ENCODE data around the gene ING4. TPM values are rescaled to one million over a fixed set of nuclear protein-coding genes. Genes with fewer than 3 reads are reported as not detected.
A peak's percentile ranks its signal among the peaks of the same experiment; 100 is the strongest.

Gene ING4
- total RNA-seq, 2 donors from 2014 or later = 21.8 to 22.6 TPM

DNA sequence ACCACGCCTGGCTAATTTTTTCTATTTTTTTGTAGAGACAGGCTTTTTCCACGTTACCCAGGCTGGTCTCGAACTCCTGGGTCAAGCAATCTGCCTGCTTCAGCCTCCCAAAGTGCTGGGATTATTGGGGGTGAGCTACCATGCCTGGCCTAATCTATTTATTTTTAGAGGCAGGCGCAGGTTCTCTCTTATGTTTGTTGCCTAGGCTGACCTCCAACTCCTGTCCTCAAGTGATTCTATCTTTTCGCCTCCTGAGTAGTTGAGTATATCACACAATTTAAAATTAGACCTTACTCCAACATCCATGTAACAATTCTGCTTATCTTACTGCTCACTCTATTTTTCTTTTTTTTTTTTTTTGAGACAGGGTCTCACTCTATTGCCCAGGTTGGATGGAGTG is 8.9 kb downstream of the ING4 start:
- no peaks in the 10 kb centered on the region for H3K27me3 ChIP-seq
- TF ChIP-seq, protein P1, sequence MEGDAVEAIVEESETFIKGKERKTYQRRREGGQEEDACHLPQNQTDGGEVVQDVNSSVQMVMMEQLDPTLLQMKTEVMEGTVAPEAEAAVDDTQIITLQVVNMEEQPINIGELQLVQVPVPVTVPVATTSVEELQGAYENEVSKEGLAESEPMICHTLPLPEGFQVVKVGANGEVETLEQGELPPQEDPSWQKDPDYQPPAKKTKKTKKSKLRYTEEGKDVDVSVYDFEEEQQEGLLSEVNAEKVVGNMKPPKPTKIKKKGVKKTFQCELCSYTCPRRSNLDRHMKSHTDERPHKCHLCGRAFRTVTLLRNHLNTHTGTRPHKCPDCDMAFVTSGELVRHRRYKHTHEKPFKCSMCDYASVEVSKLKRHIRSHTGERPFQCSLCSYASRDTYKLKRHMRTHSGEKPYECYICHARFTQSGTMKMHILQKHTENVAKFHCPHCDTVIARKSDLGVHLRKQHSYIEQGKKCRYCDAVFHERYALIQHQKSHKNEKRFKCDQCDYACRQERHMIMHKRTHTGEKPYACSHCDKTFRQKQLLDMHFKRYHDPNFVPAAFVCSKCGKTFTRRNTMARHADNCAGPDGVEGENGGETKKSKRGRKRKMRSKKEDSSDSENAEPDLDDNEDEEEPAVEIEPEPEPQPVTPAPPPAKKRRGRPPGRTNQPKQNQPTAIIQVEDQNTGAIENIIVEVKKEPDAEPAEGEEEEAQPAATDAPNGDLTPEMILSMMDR (IDR thresholded peaks at IDR 0.05) = no peak
- DNase-seq (ENCODE audit: low spot score) = no peak
- H3K9me3 ChIP-seq = no peaks in the 10 kb centered on the region
- peaks cover 0 to 10% of the 10 kb centered on the region in 2 donors for H3K4me1 ChIP-seq
- no peak overlapping the region for H3K4me3 ChIP-seq
- H3K27ac ChIP-seq = peak overlapping the region; percentile 35 to 54
- H3K36me3 ChIP-seq = peaks cover 65% of the 10 kb centered on the region

DNA sequence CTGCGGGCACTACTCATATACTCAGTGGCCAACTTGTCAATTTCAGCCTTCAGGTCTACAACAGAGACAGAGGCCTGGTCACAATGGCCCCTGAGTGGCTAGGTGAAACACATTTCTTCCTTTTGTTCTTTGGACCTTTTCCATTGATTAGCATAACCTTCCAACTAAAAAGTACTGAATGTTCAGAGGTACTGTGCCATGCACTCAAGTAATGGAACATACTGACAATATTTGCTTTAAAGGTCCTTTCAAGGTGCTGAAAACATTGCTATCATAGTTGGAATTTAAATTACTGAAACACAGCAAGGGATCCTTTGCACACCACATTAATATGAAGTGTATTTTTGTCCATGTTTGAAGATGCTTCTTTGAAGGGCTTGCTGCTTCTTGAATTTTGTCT is 9.6 kb downstream of the ING4 start:
- TF ChIP-seq, protein P1 (IDR thresholded peaks at IDR 0.05) = no peak
- Histone ChIP-seq H3K4me3 (no peak overlapping the region), H3K27ac (peak overlapping the region; percentile 35 to 54), H3K9me3 (no peaks in the 10 kb centered on the region), H3K27me3 (no peaks in the 10 kb centered on the region), H3K36me3 (peaks cover 65% of the 10 kb centered on the region), H3K4me1 (peaks cover 0 to 10% of the 10 kb centered on the region in 2 donors)
- DNase-seq (ENCODE audit: low spot score) = no peak

DNA sequence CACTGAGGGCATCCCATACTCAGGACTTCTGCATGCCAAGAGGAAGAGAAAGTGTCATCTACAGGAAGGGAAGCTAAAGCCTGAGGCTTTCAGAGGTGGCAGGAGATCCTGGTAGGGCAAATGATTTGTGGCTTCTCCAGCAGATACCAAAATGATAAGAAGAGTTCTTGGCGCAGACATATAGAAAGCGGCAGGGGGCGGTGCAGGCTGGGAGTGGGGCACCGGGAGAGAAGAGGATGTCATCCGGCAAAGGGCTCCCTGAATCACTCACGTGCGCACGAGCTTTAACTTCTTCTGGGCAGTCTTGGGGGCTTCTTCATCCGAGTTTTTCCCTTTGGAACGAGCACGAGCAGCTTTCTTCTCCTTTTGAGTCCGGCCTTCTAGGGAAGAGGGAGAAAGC is 10.5 kb downstream of the ING4 start:
- Histone ChIP-seq H3K4me1 (peaks cover 0 to 15% of the 10 kb centered on the region in 2 donors), H3K36me3 (peaks cover 62% of the 10 kb centered on the region), H3K9me3 (no peaks in the 10 kb centered on the region), H3K27ac (no peak overlapping the region), H3K4me3 (no peak overlapping the region), H3K27me3 (no peaks in the 10 kb centered on the region)
- no peak for DNase-seq (ENCODE audit: low spot score)
- TF ChIP-seq, protein P1 (IDR thresholded peaks at IDR 0.05) = no peak

DNA sequence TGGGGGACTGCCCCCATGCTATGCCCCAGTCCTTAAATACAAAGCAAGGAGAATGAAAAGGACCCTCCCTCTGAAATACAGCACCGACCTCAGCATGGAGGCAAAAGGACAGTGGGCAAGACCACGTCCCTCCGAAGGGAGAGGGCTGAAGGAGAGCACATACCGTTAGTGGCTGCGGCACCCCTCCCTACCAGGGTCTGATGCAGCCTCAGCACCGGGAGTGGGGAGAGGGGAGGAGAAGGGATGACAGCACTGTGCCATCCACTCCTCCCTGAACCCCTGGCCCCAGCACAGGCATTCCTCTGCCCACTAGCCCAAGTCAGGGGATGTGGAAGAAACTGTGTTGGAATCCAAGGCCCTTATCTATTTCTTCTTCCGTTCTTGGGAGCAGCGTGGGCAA is 12.1 kb downstream of the ING4 start:
- H3K36me3 ChIP-seq = peaks cover 48% of the 10 kb centered on the region

DNA sequence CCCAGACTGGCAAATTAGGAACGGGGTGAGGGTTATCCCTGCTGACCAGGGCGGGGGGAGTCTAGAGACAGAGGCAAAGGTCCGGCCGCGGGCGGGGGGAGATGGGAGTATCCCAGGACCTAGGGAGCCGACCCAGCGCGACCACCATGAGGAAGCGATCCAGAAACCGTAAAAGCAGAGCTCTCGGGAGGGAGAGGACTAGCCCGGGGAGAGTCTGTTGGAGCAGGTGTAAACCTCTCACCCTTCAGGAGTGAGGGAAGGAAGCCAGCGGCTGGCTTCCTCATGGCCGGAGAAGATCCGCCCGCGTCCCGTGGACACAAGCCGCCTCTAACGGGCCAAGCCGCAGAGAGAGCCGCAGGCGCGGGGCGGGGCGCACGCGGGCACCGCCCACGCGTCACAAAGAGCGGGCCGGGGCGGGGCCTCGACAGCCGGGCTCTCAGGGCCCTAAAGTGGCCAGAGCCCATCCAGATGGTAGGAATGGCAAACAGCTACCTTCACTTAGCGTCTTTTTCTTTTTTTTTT is 15.8 kb downstream of the ING4 start, which contains the start of gene ACRBP:
ACRBP (minus strand) TSS at position 350 of the 522 bp plus-strand sequence; CDS start at position 284, 66 bp downstream.
- Histone ChIP-seq H3K9me3 (no peaks in the 10 kb centered on the region), H3K27me3 (no peaks in the 10 kb centered on the region), H3K27ac (peak within 1 kb of the TSS; percentile 12 to 67), H3K4me3 (peak within 1 kb of the TSS; percentile 30 to 59), H3K36me3 (peaks cover 22% of the 10 kb centered on the region), H3K4me1 (peaks cover 0 to 12% of the 10 kb centered on the region in 2 donors)
- TF ChIP-seq, protein P1 (IDR thresholded peaks at IDR 0.05) = no peak
- peak; percentile 74 for DNase-seq (ENCODE audit: low spot score)

More for the DNA sequence above, 12.1 kb downstream of the ING4 start:
- no peaks in the 10 kb centered on the region for H3K27me3 ChIP-seq
- H3K27ac ChIP-seq = no peak overlapping the region
- no peaks in the 10 kb centered on the region for H3K9me3 ChIP-seq
- no peak overlapping the region for H3K4me3 ChIP-seq
- TF ChIP-seq, protein P1 (IDR thresholded peaks at IDR 0.05) = no peak
- H3K4me1 ChIP-seq = peaks cover 0 to 22% of the 10 kb centered on the region in 2 donors
- DNase-seq (ENCODE audit: low spot score) = no peak
